Glomerular visceral epithelial cell (primary cell): ENCODE results near the gene S100A11.

Source experiments
- DNase-seq: peaks from one replicate; pipeline ENCODE4 v3.0.0-alpha.2; 2016; ENCODE audit errors: extremely low spot score

Gene S100A11

GRCh38 chr1:152039461-152039860 is 2.7 kb upstream of the S100A11 start:
- DNase-seq: no peak

- no peak for DNase-seq
Observed at GRCh38 chr1:152038871-152039270, 2.1 kb upstream of the S100A11 start.

DNA sequence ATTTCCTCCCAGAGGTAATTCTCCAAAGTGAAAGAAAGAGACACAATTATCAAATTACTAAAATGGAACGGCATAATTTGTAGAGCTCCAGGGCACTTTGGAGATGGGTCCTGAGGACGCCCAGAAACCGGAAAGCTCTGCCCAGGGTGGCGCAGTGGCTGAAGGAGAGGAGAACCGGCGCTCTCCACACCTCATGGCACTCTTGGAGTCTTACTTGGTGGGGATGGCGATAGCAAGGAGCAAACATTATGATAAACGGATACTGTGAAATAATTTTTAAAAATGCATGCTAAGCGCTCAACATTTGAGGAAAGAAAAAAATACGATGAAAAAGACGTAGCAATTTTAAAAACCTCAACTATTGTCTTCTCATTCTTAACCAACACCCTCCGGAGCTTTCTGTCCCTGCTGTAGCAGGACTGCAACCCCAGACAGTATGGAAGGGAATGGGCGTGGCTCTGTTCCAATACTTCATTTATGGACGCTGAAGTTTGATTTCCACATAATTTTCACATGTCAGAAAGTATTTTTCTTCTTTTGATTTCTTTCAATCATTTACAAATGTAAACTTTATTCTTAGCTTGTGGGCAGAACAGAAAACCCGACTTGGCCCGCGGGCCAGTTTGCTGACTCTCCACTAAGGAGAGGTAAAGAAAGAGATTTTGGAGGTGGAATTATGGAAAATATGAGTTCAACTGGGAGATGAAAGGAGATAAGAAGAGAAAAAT is 1.1 kb downstream of the S100A11 start:
- DNase-seq: peak; percentile 37

DNA sequence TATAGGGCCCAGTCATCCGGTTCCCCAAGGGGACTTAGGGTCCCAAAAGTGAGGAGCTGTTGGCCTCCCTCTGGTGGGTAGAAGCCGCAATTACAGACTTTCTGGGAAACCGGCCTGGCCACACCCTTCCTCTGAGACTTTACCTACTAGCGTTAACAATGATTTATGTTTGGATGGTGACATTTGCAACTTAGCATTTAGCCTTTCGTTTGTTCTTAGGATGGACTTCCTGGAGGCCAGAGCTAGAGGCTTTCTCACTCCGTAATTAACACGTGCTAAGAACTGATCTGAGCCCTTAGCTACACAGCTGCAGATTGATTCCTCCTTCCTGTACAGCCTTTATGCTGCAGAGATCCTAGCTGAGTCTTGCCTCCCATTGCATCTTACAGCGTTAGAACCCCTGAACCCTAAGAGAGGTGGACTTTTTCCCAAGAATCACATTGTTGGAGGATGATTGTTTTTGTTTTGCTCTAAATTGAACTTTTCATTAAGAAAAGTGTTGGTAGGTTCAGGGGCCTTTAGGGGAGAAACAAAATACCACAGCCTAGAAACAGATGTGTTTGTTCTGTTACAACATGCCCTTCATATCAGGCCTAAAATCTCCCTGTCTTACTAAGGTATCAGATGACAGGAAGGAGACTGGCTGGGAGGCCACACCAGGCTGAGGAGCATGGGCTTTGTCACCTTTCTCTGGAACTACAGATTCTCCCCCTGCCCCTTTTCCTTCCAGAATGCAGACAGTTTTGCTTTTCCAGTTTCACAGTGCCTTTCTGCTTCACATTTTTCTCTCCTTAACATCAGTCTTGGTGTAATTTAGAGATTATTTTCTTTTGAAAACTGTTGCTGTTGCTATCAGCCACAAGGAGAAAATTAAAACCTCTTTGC is 1.9 kb downstream of the S100A11 start:
- DNase-seq: peak; percentile 76

GRCh38 chr1:152034324-152034653 is 2.5 kb downstream of the S100A11 start:
- DNase-seq: no peak

- no peak for DNase-seq
Observed at GRCh38 chr1:152029929-152030211, 6.9 kb downstream of the S100A11 start.

- no peak for DNase-seq
Observed at GRCh38 chr1:152029144-152029928, 7.5 kb downstream of the S100A11 start.

GRCh38 chr1:152026895-152027294 is 9.9 kb downstream of the S100A11 start:
- no peak for DNase-seq

DNA sequence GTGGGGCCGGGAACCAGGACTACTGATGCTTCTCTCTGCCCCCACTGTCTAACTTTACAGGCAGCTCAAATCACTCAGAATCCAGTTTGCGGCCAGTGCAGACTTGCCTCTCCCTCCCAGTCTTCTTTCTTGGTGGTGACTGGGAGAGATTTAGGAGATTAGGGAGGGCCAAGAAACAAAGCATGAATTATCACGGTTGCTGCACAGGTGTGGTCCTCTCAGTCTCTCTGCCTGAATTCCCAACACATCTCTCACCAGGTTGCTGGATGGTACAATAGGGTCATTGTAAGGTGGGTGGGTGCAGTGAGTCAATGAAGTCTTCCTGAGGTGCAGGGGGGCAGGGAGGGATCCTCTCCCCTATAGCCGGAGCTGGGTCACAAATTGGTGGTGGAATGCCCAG is 12.6 kb downstream of the S100A11 start:
- no peak for DNase-seq

DNA sequence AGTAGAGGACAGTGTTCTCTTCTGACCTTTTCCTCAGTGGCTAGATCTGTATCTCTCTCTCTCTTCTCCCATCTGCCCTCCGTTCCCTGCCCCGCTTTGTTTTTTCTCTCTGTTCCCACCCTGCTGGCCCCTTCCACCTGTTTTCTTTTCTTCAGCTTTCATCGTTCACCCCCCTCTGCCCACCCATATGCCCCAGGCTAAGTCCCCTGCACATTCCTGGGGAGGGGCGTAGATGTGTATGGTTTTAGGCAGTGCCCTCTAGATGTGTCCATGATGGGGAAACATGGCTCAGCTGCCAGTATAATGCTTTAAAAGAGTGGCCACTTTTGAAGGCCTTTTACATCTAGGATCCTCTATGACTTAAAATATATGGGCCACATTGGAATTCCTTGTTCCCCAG is 13.6 kb downstream of the S100A11 start:
- no peak for DNase-seq

- DNase-seq: no peak
Observed at GRCh38 chr1:152022474-152022873, 14.3 kb downstream of the S100A11 start.

- DNase-seq: no peak
Observed at GRCh38 chr1:152021569-152021968, 15.2 kb downstream of the S100A11 start.

DNA sequence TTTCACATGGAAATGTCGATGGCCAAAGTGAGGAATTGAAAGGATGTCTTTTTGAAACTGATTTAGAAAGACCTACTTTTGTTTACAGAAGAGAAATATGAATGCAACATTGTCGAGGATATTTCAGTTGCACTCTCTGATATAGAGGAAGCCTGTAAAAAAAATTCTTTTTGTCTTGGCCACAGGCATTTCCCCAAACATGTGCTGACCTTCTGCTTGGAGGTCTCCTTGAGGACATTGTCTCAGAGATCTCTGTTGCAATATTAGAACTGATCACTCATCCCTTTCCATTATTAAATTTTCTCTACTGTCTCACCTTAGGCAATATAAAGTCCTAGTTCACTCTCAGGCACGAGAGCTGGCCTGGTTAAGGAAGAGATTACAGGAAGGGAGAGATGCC is 16.0 kb downstream of the S100A11 start:
- no peak for DNase-seq

GRCh38 chr1:152018537-152018936 is 18.3 kb downstream of the S100A11 start:
- no peak for DNase-seq

DNA sequence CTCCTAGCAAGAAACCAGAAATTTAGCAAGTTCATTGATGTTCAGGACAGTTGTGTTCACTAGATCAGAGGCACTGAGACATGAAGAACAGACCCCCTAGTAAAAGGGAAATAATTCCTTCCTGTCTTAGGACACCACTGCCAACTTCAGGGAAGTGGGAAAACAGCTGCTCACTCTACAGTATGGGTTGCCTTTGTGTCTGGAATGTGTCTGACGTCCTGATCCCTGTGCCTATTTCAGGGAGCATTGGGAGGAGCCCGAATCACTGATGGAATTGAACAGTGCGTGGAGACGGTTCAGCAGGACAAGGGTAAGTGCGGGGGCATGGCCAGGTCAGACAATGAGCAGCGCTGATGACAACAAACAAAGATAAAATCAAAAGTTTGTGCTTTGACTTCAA is 21.0 kb downstream of the S100A11 start:
- DNase-seq: no peak

DNA sequence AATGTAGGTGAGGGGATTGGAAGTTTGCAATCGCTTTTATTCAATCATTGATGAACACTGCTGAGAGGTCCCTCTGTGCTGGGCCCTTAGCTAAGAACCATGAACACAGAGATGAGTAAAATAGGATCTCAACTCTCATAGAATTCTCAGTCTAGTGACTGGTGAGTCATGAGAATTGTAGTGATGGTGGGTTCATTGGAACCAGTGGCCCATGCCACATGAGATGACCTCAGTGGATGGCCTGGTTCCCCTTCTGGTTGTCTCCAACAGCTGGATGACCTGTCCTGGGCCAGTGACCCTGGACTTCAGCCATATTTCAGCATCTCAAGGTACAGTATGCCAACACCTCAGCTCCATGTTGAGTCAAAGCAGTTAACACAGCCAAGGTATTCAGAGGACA is 21.9 kb downstream of the S100A11 start:
- DNase-seq: no peak

DNA sequence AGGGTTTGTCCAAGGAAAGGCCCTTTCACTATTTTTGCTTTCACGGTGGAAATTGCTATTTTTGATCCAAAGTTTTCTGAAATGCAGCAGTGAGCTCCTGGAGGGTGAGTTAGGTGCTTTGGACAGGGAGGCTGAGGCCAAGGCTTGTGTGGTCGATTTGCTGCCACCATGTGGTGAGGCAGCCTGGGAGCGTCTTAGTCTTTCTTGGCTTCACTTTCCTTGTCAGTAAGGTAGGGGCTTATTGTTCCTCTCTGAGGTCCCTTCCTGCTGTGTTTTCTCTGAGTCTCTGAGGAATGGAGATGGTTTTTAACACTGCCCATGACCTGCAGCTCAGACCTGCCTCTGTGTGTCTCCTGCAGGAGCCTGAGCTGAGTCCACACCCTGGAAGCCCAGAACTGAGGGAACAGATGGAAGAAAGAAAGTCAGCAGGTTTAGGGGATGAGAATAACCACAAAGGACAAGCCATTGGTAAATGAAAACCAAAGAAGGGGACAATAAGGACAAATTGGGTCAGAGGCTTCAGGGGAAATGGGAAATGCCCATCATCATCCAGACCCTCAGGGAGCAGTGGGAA is 23.1 kb downstream of the S100A11 start:
- DNase-seq: peak; percentile 60

DNA sequence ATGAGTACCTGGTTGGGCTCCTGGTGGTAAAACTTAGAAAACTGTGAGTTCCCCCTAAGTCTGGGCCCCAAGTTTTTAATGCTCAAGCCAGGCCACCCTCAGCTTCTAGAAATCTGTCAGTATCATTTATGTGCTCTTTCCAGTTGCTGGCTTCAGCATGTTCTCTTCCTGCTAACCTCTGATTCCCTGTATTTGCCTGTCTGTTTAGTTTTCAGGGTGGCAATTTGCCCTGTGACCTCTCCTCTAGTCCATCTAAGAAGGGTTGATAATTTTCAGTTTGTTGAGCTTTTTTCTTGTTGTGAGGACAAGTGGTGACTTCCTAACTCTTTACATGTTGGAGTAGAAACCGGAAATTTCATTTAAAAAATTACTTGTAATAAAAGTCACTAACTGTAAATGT is 27.1 kb downstream of the S100A11 start:
- DNase-seq: no peak

GRCh38 chr1:152007047-152007446 is 29.8 kb downstream of the S100A11 start:
- no peak for DNase-seq

GRCh38 chr1:152005360-152005912 is 31.4 kb downstream of the S100A11 start:
- no peak for DNase-seq

DNA sequence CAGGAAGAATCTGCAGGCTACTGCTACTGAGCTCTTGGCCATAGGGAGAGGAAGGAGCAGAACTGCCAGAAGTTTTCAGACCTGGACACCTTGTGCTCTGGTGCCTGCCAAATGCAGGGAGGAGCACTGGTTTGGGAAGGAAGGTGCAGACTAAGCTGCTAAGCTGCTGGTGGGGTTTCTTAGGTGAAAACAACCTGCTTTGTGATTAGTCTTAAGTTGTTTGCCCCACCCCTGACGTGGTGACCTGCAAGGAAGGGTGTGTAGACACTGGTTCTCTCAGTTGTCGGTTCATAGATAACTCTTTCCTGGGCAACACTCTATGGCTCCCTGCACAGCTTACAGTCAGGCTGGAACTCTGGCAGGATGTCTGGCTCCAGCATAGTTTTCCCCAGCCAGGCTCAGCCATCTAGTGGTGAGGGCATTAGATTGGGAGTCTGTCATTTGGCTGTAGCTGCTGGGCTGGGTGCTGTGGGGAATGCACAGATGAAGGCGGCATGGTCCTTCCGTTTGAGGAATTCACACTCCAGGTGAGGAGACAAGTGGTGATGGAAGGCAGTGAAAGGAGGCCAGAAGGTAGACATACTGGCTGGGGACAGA is 32.9 kb downstream of the S100A11 start:
- DNase-seq: no peak

DNA sequence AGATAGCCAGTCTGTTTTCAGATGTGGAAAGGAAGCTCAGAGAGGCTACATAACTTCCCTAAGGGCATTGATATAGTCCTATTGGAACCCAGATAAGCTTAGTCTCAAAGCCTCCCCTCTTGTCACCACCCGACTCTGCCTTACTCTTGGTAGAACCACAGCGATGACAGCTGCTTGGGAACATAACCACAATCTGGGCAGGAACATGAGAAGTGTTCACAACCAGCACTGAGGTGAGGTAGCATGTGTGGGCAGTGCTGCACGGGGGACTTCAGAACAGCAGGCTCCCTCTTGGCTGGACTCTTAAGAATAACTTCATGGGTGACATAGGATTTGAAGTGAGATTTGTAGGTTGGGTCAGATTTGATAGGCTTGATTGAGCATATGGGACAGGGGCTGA is 33.8 kb downstream of the S100A11 start:
- no peak for DNase-seq
